Measurements from ENCODE around the gene GRIN1.

Gene GRIN1

DNA sequence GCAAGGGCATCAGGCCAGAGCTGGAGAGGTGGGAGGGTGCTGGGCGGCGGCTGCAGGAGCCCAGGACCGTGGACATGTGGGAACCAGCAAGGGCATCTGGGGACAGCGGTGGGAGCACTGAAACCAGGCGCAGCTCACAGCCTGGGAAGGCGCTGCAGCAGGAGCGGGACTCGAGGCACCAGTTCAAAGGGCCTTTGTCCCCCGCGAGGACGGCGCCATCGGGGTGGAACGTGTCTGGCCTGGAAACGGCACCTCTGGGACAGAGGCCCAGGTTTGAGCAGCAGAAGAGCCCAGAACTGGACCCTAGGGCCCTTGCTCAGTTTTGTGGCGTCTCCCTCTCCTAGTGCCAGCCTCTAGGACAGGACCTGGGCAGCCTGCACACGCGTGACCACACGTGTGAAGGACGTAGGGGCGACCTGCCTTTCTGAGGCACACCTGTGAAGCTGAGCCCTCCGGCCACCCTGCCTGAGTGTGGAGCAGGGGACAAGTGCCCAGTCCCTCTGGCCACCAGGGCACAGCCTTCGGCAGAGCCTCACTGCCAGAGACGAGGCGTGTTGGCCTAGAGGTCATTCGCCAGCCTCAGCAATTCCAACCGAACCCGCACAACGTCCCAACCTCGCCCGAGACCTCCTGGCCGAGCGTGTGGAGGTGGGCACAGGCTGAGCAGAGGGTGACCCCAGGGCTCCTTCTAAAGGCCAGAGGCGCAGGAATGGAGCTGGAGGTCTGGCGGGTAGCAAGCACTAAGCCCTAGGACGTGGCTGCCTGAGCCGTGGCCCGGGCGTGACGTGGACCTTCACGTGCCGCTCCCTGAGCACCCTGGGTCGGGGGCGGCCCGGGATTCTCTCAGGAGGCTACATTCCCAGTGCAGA is 35.1 kb downstream of the GRIN1 start:
- no peak overlapping the region for H3K27ac ChIP-seq (ENCODE audit: insufficient read depth, low read depth, low read length, poor library complexity, severe bottlenecking)
- 89 to 90% methylated on average over 45 of the region's 45 CpGs for WGBS, 2 experiments
- no peaks in the 10 kb centered on the region for H3K36me3 ChIP-seq (ENCODE audit: control insufficient read depth, insufficient read depth, low read length)
- peaks cover 75% of the 10 kb centered on the region for H3K27me3 ChIP-seq (ENCODE audit: control insufficient read depth, insufficient read depth, low read length, poor library complexity, severe bottlenecking)
- peaks cover 9% of the 10 kb centered on the region for H3K4me1 ChIP-seq (ENCODE audit: control insufficient read depth, insufficient read depth, low read length)
- no peak overlapping the region for H3K4me3 ChIP-seq (ENCODE audit: insufficient read depth, low read depth, low read length)
- no peaks in the 10 kb centered on the region for H3K9me3 ChIP-seq (ENCODE audit: control insufficient read depth, low read length)

DNA sequence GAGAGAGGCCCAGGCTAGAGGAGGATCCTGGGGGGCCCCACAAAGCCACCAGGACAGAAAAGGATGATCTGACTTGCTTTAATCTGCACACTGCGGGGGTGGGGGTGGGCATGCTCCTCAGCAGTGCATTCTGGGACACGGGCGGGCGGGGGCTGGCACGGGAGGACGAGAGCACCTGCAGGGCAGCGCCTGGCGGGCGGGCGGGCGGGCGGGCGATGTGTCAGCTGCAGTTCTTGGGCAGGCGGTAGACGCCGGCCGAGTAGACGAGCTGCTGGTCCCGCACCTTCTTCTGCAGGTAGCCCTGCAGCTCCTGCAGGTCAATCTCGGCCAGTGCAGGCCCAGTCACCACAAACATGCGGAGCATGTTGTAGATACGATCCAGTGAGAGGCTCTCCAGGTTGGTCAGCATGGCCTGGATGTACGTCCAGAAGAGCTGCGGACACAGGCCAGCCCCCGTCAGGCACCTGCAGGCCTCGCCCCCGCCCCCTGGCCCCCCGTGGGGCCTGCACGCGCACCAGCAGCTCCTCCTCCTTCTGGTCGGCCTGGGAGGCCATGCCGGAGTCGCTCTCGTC is 35.9 kb downstream of the GRIN1 start:
- Histone ChIP-seq H3K4me3 (ENCODE audit: insufficient read depth, low read depth, low read length) (no peak overlapping the region), H3K27me3 (ENCODE audit: control insufficient read depth, insufficient read depth, low read length, poor library complexity, severe bottlenecking) (peaks cover 67% of the 10 kb centered on the region)

DNA sequence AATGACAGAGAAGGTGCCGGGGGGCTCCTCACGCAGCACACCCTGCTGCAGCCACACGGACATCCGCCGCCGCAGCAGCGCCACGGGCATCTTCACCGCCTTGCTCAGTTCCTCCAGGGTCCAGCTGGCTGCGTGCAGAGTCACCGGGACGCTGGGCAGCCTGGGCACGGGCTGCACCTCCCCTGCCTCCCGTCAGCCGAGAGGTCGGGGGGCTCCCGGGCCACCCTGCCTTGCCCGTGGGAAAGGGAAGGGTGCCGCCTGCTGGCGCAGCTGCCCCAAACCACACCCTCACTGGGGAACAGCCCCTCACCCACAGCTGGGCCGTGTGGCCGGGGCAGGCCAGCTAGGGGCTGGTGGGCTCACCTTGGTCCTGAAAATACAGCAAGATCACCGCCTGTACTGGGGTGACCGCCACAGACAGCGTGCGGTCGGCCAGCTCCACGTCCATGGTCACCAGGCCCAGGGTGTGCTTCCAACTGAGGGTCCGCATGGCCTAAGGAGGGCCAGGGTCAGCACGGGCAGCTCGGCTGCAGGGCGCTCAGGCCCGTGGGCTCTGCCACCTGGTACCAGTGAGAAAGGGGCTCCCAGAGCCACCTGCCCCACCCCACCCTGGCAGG is 36.5 kb downstream of the GRIN1 start:
- Histone ChIP-seq H3K27me3 (ENCODE audit: control insufficient read depth, insufficient read depth, low read length, poor library complexity, severe bottlenecking) (peaks cover 61% of the 10 kb centered on the region), H3K9me3 (ENCODE audit: control insufficient read depth, low read length) (no peaks in the 10 kb centered on the region), H3K4me1 (ENCODE audit: control insufficient read depth, insufficient read depth, low read length) (no peaks in the 10 kb centered on the region), H3K36me3 (ENCODE audit: control insufficient read depth, insufficient read depth, low read length) (peaks cover 2% of the 10 kb centered on the region), H3K4me3 (ENCODE audit: insufficient read depth, low read depth, low read length) (no peak overlapping the region), H3K27ac (ENCODE audit: insufficient read depth, low read depth, low read length, poor library complexity, severe bottlenecking) (no peak overlapping the region)
- WGBS, 2 experiments, result 50 to 52% methylated on average over 33 of the region's 33 CpGs

More for the DNA sequence above, 35.9 kb downstream of the GRIN1 start:
- no peaks in the 10 kb centered on the region for H3K9me3 ChIP-seq (ENCODE audit: control insufficient read depth, low read length)
- no peak overlapping the region for H3K27ac ChIP-seq (ENCODE audit: insufficient read depth, low read depth, low read length, poor library complexity, severe bottlenecking)
- WGBS, 2 experiments, result 30 to 38% methylated on average over 34 of the region's 34 CpGs
- H3K4me1 ChIP-seq (ENCODE audit: control insufficient read depth, insufficient read depth, low read length), result peaks cover 3% of the 10 kb centered on the region
- no peaks in the 10 kb centered on the region for H3K36me3 ChIP-seq (ENCODE audit: control insufficient read depth, insufficient read depth, low read length)

DNA sequence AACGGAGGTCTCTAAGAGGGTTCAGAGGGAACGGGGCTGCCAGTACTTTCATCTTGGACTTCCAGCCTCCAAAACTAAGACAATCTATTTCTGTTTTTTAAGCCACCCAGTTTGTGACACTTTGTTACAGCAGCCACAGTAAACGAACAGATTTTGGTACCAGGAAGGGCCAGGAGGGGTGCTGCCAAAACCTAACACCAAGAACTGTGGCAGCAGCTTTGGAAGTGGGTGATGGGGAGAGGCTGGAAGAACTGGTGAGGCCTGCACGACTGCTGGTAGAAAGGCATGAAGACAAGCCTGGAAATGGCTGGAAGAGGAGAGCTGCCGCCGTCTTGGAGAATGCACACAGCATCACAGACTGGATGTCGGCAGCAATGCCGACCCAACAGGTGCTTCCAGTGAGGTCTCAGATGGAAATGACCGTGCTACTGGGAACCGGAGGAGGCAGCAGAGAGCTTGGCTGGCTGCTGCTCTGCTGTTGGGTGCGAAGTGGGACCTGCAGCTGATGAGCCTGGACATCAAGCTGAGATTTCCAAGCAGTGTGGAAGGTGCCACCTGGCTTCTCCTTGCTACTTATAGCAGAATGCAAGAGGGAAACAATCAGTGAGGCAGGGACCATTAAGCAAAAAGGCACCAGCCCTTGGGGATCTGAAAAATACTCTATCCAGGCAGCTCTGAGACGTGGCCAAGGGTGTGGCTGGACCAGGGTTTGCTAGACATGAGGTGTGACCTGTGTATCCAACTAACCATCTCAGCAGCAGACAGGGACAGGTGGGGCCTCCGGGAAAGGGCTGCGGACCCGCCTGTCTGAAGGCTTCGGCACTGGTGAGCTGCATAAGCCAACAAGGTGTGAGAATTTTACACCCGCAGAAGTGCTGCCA is 37.6 kb downstream of the GRIN1 start:
- no peak overlapping the region for H3K4me3 ChIP-seq (ENCODE audit: insufficient read depth, low read depth, low read length)
- peaks cover 50% of the 10 kb centered on the region for H3K27me3 ChIP-seq (ENCODE audit: control insufficient read depth, insufficient read depth, low read length, poor library complexity, severe bottlenecking)
- no peak overlapping the region for H3K27ac ChIP-seq (ENCODE audit: insufficient read depth, low read depth, low read length, poor library complexity, severe bottlenecking)
- no peaks in the 10 kb centered on the region for H3K9me3 ChIP-seq (ENCODE audit: control insufficient read depth, low read length)
- WGBS, 2 experiments, result 65 to 67% methylated on average over 17 of the region's 17 CpGs
- no peaks in the 10 kb centered on the region for H3K4me1 ChIP-seq (ENCODE audit: control insufficient read depth, insufficient read depth, low read length)
- H3K36me3 ChIP-seq (ENCODE audit: control insufficient read depth, insufficient read depth, low read length), result peaks cover 8% of the 10 kb centered on the region

DNA sequence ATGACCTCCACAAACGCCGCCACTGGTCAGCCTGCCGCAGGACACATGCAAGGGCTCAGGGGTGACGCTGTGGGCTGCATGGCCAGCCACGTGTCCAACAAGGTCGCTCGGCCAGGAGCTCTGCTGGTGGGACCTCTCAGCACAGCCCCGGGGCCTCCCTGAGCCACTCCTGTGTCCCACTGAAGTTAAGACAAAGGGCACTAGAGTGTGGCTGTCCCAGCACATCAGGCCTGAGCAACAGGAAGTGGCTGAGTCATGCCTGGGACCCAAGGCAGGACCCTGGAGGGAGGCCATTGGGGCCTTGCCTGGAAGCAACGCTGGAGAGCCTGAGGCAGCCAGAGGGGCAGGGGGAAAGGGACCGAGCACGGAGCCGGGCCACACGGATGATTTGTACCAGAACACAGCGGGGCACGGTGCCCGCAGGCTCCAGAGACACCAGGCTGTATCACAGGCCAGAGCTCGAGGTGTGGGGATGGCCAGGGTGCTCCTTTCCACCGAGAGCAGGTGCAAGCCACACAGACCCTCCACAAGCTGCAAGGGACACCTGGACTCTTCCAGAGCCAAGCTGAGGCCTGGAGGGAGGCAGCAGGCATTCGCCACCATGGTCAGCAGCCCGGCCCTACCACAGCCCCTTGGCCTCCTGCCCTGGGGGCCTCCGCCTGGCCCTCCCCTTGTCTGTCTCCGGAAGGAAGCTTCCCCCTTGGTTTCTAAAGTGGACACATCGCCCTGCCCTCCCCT is 39.4 kb downstream of the GRIN1 start:
- WGBS, 2 experiments, result 93 to 94% methylated on average over 23 of the region's 23 CpGs
- H3K27me3 ChIP-seq (ENCODE audit: control insufficient read depth, insufficient read depth, low read length, poor library complexity, severe bottlenecking), result peaks cover 32% of the 10 kb centered on the region
- peaks cover 8% of the 10 kb centered on the region for H3K36me3 ChIP-seq (ENCODE audit: control insufficient read depth, insufficient read depth, low read length)
- H3K4me3 ChIP-seq (ENCODE audit: insufficient read depth, low read depth, low read length), result no peak overlapping the region
- no peaks in the 10 kb centered on the region for H3K9me3 ChIP-seq (ENCODE audit: control insufficient read depth, low read length)
- no peaks in the 10 kb centered on the region for H3K4me1 ChIP-seq (ENCODE audit: control insufficient read depth, insufficient read depth, low read length)
- no peak overlapping the region for H3K27ac ChIP-seq (ENCODE audit: insufficient read depth, low read depth, low read length, poor library complexity, severe bottlenecking)

DNA sequence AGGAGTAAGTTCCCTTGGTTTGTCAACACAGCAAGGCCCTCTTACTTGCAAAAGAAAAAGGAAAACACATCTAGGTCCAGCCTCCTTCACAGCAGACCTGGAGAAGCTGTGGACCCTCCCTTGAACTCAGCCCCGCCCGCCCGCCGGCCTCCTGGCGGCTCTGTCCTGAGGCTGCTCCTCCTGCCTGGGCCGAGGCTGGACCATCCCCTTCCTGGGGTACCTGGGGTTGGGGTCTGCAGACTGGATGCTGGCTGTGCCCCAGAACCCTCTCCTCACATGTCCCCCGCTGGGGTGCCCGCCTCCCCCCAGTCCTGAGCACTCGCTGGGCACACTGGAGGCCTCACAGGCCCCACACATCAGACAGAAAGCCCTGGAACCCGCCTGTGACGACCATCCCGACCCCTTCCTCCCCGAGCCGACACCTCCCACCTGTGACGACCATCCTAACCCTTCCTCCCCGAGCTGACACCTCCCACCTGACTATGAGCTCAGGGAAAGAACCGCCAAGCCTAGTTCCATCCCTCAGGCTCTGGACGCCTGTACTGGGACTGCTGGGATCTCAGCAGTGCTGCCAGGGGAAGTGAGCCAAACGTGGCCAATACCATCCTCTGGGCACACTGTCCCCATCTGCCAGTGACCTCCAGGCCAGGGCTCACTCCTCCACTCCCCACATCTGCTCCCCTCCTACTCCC is 40.1 kb downstream of the GRIN1 start:
- no peaks in the 10 kb centered on the region for H3K4me1 ChIP-seq (ENCODE audit: control insufficient read depth, insufficient read depth, low read length)

DNA sequence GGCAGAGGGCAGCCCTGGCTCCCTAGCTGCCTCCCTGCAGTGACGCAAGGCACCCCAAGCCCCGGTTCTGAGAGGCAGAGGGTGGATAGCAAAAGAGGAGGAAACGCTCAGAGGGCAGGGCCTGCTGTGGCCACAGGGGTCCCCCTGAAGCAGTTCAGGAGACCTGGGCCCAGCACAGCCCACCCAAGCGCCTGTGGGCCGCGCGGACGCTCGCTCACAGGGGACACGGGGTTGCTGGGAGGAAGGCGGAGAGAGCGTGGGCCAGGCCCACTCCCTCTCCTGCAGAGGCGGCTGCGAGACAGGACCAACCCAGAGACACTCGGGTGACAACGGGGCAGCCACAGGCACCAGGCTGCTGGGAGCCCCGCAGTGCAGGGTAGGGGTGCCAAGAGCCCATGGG is 40.8 kb downstream of the GRIN1 start:
- Histone ChIP-seq H3K27ac (ENCODE audit: insufficient read depth, low read depth, low read length, poor library complexity, severe bottlenecking) (no peak overlapping the region), H3K36me3 (ENCODE audit: control insufficient read depth, insufficient read depth, low read length) (peaks cover 8% of the 10 kb centered on the region), H3K9me3 (ENCODE audit: control insufficient read depth, low read length) (no peaks in the 10 kb centered on the region), H3K4me3 (ENCODE audit: insufficient read depth, low read depth, low read length) (no peak overlapping the region), H3K4me1 (ENCODE audit: control insufficient read depth, insufficient read depth, low read length) (no peaks in the 10 kb centered on the region), H3K27me3 (ENCODE audit: control insufficient read depth, insufficient read depth, low read length, poor library complexity, severe bottlenecking) (peaks cover 18% of the 10 kb centered on the region)
- 96% methylated on average over 17 of the region's 17 CpGs for WGBS, 2 experiments

More for the DNA sequence above, 40.1 kb downstream of the GRIN1 start:
- H3K36me3 ChIP-seq (ENCODE audit: control insufficient read depth, insufficient read depth, low read length), result peaks cover 8% of the 10 kb centered on the region
- 93 to 94% methylated on average over 19 of the region's 19 CpGs for WGBS, 2 experiments
- H3K27ac ChIP-seq (ENCODE audit: insufficient read depth, low read depth, low read length, poor library complexity, severe bottlenecking), result no peak overlapping the region
- no peak overlapping the region for H3K4me3 ChIP-seq (ENCODE audit: insufficient read depth, low read depth, low read length)
- peaks cover 25% of the 10 kb centered on the region for H3K27me3 ChIP-seq (ENCODE audit: control insufficient read depth, insufficient read depth, low read length, poor library complexity, severe bottlenecking)
- H3K9me3 ChIP-seq (ENCODE audit: control insufficient read depth, low read length), result no peaks in the 10 kb centered on the region

DNA sequence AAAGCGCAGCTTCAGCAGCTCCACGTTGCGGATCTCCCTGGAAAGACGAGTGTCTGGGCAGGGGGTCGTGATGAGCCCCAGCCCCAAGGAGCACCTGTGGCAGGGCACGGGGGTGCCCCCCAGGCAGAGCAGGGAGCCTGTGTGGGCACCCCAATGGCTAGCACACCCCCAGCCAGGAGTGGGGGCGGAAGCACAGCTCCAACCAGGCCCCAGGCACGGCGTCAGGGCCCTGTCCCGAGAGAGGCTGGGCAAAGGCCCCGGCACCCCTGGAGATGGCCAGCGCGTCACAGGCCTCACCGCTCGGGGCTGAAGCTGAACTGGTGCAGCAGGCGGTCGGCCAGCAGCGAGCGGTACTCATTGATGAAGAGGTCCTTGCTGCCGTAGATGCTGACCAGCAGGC is 41.5 kb downstream of the GRIN1 start:
- no peaks in the 10 kb centered on the region for H3K4me1 ChIP-seq (ENCODE audit: control insufficient read depth, insufficient read depth, low read length)
- H3K4me3 ChIP-seq (ENCODE audit: insufficient read depth, low read depth, low read length), result no peak overlapping the region
- H3K36me3 ChIP-seq (ENCODE audit: control insufficient read depth, insufficient read depth, low read length), result peaks cover 8% of the 10 kb centered on the region
- no peak overlapping the region for H3K27ac ChIP-seq (ENCODE audit: insufficient read depth, low read depth, low read length, poor library complexity, severe bottlenecking)
- H3K9me3 ChIP-seq (ENCODE audit: control insufficient read depth, low read length), result no peaks in the 10 kb centered on the region
- peaks cover 11% of the 10 kb centered on the region for H3K27me3 ChIP-seq (ENCODE audit: control insufficient read depth, insufficient read depth, low read length, poor library complexity, severe bottlenecking)
- WGBS, 2 experiments, result 96% methylated on average over 20 of the region's 20 CpGs

DNA sequence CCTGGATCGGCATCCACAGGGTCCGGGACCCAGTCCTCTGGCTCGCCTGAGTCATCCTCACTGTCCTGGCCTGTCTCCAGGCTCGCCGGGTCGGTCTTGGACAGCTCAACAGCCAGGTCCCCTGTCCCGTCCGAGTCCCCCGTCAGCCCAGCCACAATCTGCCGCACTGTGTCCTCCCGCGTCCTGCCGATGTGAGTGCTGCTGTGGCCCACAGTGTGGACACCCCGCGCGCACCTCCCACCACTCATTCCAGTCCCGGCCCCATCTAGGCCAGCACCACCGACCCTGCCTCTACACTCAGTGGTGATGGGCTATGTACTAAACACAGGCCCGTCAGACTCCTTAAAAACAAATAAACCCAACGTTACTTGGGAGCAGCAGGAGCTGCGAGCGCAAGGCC is 42.7 kb downstream of the GRIN1 start:
- Histone ChIP-seq H3K4me1 (ENCODE audit: control insufficient read depth, insufficient read depth, low read length) (no peaks in the 10 kb centered on the region), H3K27me3 (ENCODE audit: control insufficient read depth, insufficient read depth, low read length, poor library complexity, severe bottlenecking) (no peaks in the 10 kb centered on the region), H3K4me3 (ENCODE audit: insufficient read depth, low read depth, low read length) (no peak overlapping the region), H3K36me3 (ENCODE audit: control insufficient read depth, insufficient read depth, low read length) (peaks cover 8% of the 10 kb centered on the region), H3K27ac (ENCODE audit: insufficient read depth, low read depth, low read length, poor library complexity, severe bottlenecking) (no peak overlapping the region), H3K9me3 (ENCODE audit: control insufficient read depth, low read length) (no peaks in the 10 kb centered on the region)
- WGBS, 2 experiments, result 94 to 96% methylated on average over 22 of the region's 22 CpGs
